CD14-positive monocyte (primary cell): ENCODE measurements around the gene CTSE. TPM values are rescaled to one million over a fixed set of nuclear protein-coding genes. Genes with fewer than 3 reads are reported as not detected.

Experiments
- DNase-seq, 3 donors: peaks; one replicate each; pipeline ENCODE4 v3.0.0-alpha.2; 2011 to 2022
- H2AFZ ChIP-seq: 2 replicates; pipeline ENCODE4 v1.6.0; 2012; ENCODE audit warnings: mild to moderate bottlenecking, low read depth, low read length, inconsistent platforms; ENCODE audit not compliant: insufficient read depth, poor library complexity, severe bottlenecking
- H3K27ac ChIP-seq, 2 donors: 1 replicate in 1 of 2; 2 replicates in 1 of 2; pipeline ENCODE4 v1.5.1; 2012 to 2013; ENCODE audit warnings: low read length in 2 of 2, control low read depth in 1 of 2, inconsistent platforms in 1 of 2, low read depth in 1 of 2, mild to moderate bottlenecking in 1 of 2
- H3K27me3 ChIP-seq, 2 donors: one replicate each; pipeline versions ENCODE4 v1.6.0 to v1.6.1; 2011 to 2013; ENCODE audit warnings: low read length in 2 of 2; ENCODE audit not compliant: control insufficient read depth in 2 of 2, insufficient read depth in 2 of 2
- H3K36me3 ChIP-seq, 2 donors: replicated peaks in 1 of 2; 1 replicate in 1 of 2; 2 replicates in 1 of 2; pipeline versions ENCODE4 v1.5.1 to v1.6.1; 2012 to 2013; ENCODE audit warnings: low read length in 2 of 2, control low read depth in 1 of 2, inconsistent platforms in 1 of 2, mild to moderate bottlenecking in 1 of 2; ENCODE audit not compliant: insufficient read depth in 2 of 2, control insufficient read depth in 1 of 2
- H3K4me1 ChIP-seq, 2 donors: 1 replicate in 1 of 2; 2 replicates in 1 of 2; pipeline versions ENCODE4 v1.5.1 to v1.6.1; 2012 to 2013; ENCODE audit warnings: low read length in 2 of 2, control low read depth in 1 of 2, inconsistent platforms in 1 of 2, mild to moderate bottlenecking in 1 of 2, moderate library complexity in 1 of 2; ENCODE audit not compliant: insufficient read depth in 2 of 2, control insufficient read depth in 1 of 2
- H3K4me2 ChIP-seq: replicated peaks from 2 replicates; pipeline ENCODE3; 2012; ENCODE audit warnings: low read length, moderate library complexity, mild to moderate bottlenecking; ENCODE audit not compliant: poor library complexity, severe bottlenecking; ENCODE audit errors: extremely low read depth
- H3K4me3 ChIP-seq, 3 experiments: fragments of 200-600 bp in 1 of 3; sonication (generic) in 1 of 3; replicated peaks in 1 of 3; 1 replicate in 2 of 3; 2 replicates in 1 of 3; pipeline ENCODE4 v1.5.1; 2011 to 2013; ENCODE audit warnings: low read length in 3 of 3, mild to moderate bottlenecking in 3 of 3, control low read depth in 2 of 3, low read depth in 2 of 3, inconsistent platforms in 1 of 3, moderate library complexity in 1 of 3
- H3K79me2 ChIP-seq: 2 replicates; pipeline ENCODE4 v1.6.0; 2012; ENCODE audit warnings: mild to moderate bottlenecking, control low read depth, inconsistent platforms, low read length, moderate library complexity; ENCODE audit not compliant: insufficient read depth
- H3K9ac ChIP-seq: 2 replicates; pipeline ENCODE4 v1.6.0; 2017; ENCODE audit warnings: low read length, mild to moderate bottlenecking; ENCODE audit not compliant: insufficient read depth, poor library complexity, severe bottlenecking
- H3K9me3 ChIP-seq, 2 donors: replicated peaks in 1 of 2; 1 replicate in 1 of 2; 2 replicates in 1 of 2; pipeline versions ENCODE4 v1.5.1 to v1.6.1; 2012 to 2013; ENCODE audit warnings: low read length in 2 of 2, control low read depth in 1 of 2; ENCODE audit not compliant: control insufficient read depth in 1 of 2, insufficient read depth in 1 of 2
- H4K20me1 ChIP-seq: 2 replicates; pipeline ENCODE4 v1.6.0; 2012; ENCODE audit warnings: mild to moderate bottlenecking, low read length, control low read depth, moderate library complexity; ENCODE audit not compliant: insufficient read depth
- H3K27ac Mint-ChIP-seq, 7 donors: one replicate each; pipeline ENCODE4 v1.8.0; 2020; ENCODE audit warnings: mild to moderate bottlenecking in 7 of 7, mixed read lengths in 7 of 7, moderate library complexity in 6 of 7, inconsistent platforms in 2 of 7
- H3K27me3 Mint-ChIP-seq, 3 donors: one replicate each; pipeline ENCODE4 v1.8.0; 2021 to 2022; ENCODE audit warnings: low read depth in 3 of 3, mild to moderate bottlenecking in 3 of 3, mixed read lengths in 3 of 3, moderate library complexity in 3 of 3, inconsistent platforms in 1 of 3
- H3K36me3 Mint-ChIP-seq, 2 donors: one replicate each; pipeline ENCODE4 v1.8.0; 2020; ENCODE audit warnings: mixed read lengths in 2 of 2, inconsistent platforms in 1 of 2, mild to moderate bottlenecking in 1 of 2
- H3K4me1 Mint-ChIP-seq: one replicate; pipeline ENCODE4 v1.8.0; 2020; ENCODE audit warnings: mild to moderate bottlenecking, mixed read lengths
- H3K4me3 Mint-ChIP-seq, 2 donors: one replicate each; pipeline ENCODE4 v1.8.0; 2020; ENCODE audit warnings: mild to moderate bottlenecking in 2 of 2, mixed read lengths in 2 of 2, moderate library complexity in 1 of 2
- H3K9me3 Mint-ChIP-seq, 7 donors: one replicate each; pipeline ENCODE4 v1.8.0; 2020 to 2022; ENCODE audit warnings: mixed read lengths in 7 of 7, mild to moderate bottlenecking in 6 of 7, moderate library complexity in 6 of 7, inconsistent platforms in 2 of 7
- CTCF ChIP-seq: fragments of 200-600 bp; IDR thresholded peaks from one replicate; pipeline ENCODE4 v1.8.0; 2022; ENCODE audit warnings: antibody characterized with exemption, mild to moderate bottlenecking
- WGBS: methylation state at CpG from one replicate; pipeline ENCODE4 v1.1.5; 2013; ENCODE audit warnings: missing lambda C conversion rate; ENCODE audit not compliant: insufficient coverage; 5-methylcytosine and 5-hydroxymethylcytosine counted together
- intact Hi-C, 2 donors: fragments of 100-400 bp; cut with micrococcal nuclease; formaldehyde crosslinking; loops; one replicate each; pipeline versions ENCODE4 v1.15.0 to v1.15.1; 2023
- polyA plus RNA-seq, 3 donors: library from polyadenylated mRNA; depleted of rRNA in 1 of 3; unstranded in 2 of 3; stranded (reverse) in 1 of 3; fragments of 300-500 nt in 2 of 3; fragments of >200 nt in 1 of 3; fragmentation: Illumina TruSeq in 2 of 3; gene quantifications; 1 replicate in 2 of 3; 2 replicates in 1 of 3; pipeline ENCODE4 v1.2.3, GENCODE V29; 2012 to 2021

Gene CTSE
- polyA plus RNA-seq, 3 donors, result not detected

GRCh38 chr1:206030714-206031113 lies 7.0 kb upstream of the CTSE start:
- H3K4me2 ChIP-seq, result no peak overlapping the region
- no peaks in the 10 kb centered on the region for H3K9me3 Mint-ChIP-seq
- intact Hi-C loops, result loop anchor here (2.0 to 10.0 kb wide), 3 partner anchors 46 to 77 kb away; no protein-coding TSS in a partner anchor
- H3K27ac Mint-ChIP-seq, result no peak overlapping the region
- no peak overlapping the region for H3K27ac ChIP-seq
- no peak overlapping the region for H3K9ac ChIP-seq
- no peaks in the 10 kb centered on the region for H3K79me2 ChIP-seq
- no peaks in the 10 kb centered on the region for H3K9me3 ChIP-seq
- no peaks in the 10 kb centered on the region for H3K27me3 ChIP-seq
- H3K4me1 Mint-ChIP-seq, result peaks cover 31% of the 10 kb centered on the region
- peak; percentile 91 for TF ChIP-seq CTCF
- H2AFZ ChIP-seq, result no peak overlapping the region
- no peak overlapping the region for H3K4me3 ChIP-seq
- peaks cover 0 to 2% of the 10 kb centered on the region in 2 donors for H3K36me3 Mint-ChIP-seq
- H3K4me3 Mint-ChIP-seq, result no peak overlapping the region
- H3K36me3 ChIP-seq, result no peaks in the 10 kb centered on the region
- peak; percentile 56 to 69 (median 69) for DNase-seq
- WGBS, result 6% methylated on average over 2 of the region's 4 CpGs
- H3K4me1 ChIP-seq, result peaks cover 24 to 32% of the 10 kb centered on the region in 2 donors
- no peaks in the 10 kb centered on the region for H4K20me1 ChIP-seq
- peaks cover 0 to 6% (median 5%) of the 10 kb centered on the region in 3 donors for H3K27me3 Mint-ChIP-seq

GRCh38 chr1:206030191-206030590 lies 6.5 kb upstream of the CTSE start:
- Mint-ChIP-seq H3K4me1 (peaks cover 29% of the 10 kb centered on the region), H3K9me3 (no peaks in the 10 kb centered on the region), H3K27ac (no peak overlapping the region), H3K27me3 (peaks cover 0 to 5% (median 5%) of the 10 kb centered on the region in 3 donors), H3K4me3 (no peak overlapping the region), H3K36me3 (peaks cover 0 to 2% of the 10 kb centered on the region in 2 donors)
- intact Hi-C loops, result loop anchor here (2.0 to 10.0 kb wide), 3 partner anchors 45 to 77 kb away; no protein-coding TSS in a partner anchor
- no peak overlapping the region for H3K4me2 ChIP-seq
- no peak for TF ChIP-seq CTCF
- DNase-seq, result no peak
- no peaks in the 10 kb centered on the region for H3K79me2 ChIP-seq
- no peaks in the 10 kb centered on the region for H4K20me1 ChIP-seq
- H3K27ac ChIP-seq, result no peak overlapping the region
- no peaks in the 10 kb centered on the region for H3K9me3 ChIP-seq
- peaks cover 22 to 31% of the 10 kb centered on the region in 2 donors for H3K4me1 ChIP-seq
- 72% methylated on average over 3 of the region's 4 CpGs for WGBS
- H3K4me3 ChIP-seq, result no peak overlapping the region
- H2AFZ ChIP-seq, result no peak overlapping the region
- H3K9ac ChIP-seq, result no peak overlapping the region
- no peaks in the 10 kb centered on the region for H3K27me3 ChIP-seq
- H3K36me3 ChIP-seq, result no peaks in the 10 kb centered on the region
